LNCaP clone FGC (cell line): ENCODE data around the gene CLCN4.

Source experiments
- DNase-seq: peaks from one replicate; pipeline ENCODE4 v3.0.0-alpha.2; 2011; ENCODE audit warnings: low read depth
- H3K4me3 ChIP-seq: 2 replicates; pipeline ENCODE4 v1.5.1; 2011; ENCODE audit warnings: mild to moderate bottlenecking, low read depth, low read length, control low read depth
- TF ChIP-seq, protein P1 (sequence below): IDR thresholded peaks from 2 replicates; pipeline ENCODE4 v1.5.1; 2012; ENCODE audit warnings: mild to moderate bottlenecking; ENCODE audit not compliant: control insufficient read depth, insufficient read depth; ENCODE audit errors: extremely low read depth

The CLCN4 gene

DNA sequence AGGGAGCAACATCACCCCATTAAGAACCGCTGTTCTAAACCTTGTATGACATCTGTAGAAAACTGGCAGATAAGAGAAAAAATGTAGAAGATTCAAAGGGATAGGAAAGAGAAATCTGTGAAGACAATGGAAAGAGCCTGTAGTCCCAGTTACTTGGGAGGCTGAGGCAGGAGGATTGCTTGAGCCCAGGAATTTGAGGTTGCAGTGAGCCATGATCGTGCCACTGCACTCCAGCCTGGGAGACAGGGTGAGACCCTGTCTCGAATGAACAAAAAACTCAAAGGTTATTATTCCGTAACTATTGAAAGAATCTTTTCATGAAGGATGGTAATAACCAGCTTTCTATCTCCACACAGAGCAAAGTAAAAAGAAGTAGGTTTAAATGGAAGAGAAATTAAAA, 1.6 kb upstream of the CLCN4 start:
- H3K4me3 ChIP-seq, result no peak overlapping the region
- DNase-seq, result no peak
- TF ChIP-seq, protein P1, sequence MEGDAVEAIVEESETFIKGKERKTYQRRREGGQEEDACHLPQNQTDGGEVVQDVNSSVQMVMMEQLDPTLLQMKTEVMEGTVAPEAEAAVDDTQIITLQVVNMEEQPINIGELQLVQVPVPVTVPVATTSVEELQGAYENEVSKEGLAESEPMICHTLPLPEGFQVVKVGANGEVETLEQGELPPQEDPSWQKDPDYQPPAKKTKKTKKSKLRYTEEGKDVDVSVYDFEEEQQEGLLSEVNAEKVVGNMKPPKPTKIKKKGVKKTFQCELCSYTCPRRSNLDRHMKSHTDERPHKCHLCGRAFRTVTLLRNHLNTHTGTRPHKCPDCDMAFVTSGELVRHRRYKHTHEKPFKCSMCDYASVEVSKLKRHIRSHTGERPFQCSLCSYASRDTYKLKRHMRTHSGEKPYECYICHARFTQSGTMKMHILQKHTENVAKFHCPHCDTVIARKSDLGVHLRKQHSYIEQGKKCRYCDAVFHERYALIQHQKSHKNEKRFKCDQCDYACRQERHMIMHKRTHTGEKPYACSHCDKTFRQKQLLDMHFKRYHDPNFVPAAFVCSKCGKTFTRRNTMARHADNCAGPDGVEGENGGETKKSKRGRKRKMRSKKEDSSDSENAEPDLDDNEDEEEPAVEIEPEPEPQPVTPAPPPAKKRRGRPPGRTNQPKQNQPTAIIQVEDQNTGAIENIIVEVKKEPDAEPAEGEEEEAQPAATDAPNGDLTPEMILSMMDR, result no peak

- no peak for DNase-seq
- peak overlapping the region; percentile 50 for H3K4me3 ChIP-seq
- TF ChIP-seq, protein P1, result no peak
Measured at GRCh38 chrX:10157032-10157341, 212 bp downstream of the CLCN4 start.

DNA sequence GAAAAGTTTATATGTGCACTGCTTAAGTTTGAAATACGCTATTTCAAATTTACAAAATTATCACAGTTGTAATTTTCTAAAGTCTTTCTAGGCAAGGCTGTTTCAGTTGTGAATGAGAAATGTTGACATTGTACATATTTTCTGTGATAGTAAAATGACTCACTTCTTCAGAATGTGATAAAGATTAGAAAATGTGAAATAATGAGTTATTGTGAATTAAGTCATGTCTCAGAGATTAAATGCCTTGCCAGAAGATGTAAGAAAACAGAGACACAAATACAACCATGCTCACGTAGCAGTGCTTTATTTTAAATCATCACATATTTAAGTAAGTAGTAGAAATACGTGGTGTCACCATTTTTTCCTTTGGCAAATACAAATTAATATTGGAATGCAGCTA, 768 bp downstream of the CLCN4 start:
- DNase-seq, result no peak
- TF ChIP-seq, protein P1, result no peak
- H3K4me3 ChIP-seq, result peak overlapping the region; percentile 50

- no peak overlapping the region for H3K4me3 ChIP-seq
- no peak for DNase-seq
- TF ChIP-seq, protein P1, result no peak
Measured at GRCh38 chrX:10158279-10159144, 1.7 kb downstream of the CLCN4 start.

DNA sequence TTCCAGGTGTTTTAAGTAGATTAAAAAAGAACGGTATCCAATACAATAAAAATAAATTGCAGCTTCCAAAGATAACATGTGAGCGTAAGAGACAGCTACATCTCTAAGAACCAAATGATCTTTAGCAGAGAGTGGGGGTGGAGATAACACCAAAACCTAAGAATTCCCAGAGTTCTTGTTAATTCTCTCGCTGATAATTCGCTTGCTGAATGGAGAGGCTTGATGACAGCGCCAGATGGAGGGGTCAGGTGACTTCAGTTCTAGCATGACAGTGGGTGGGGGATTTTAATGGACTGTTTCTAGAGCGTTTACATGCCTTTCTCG, 2.3 kb downstream of the CLCN4 start:
- no peak overlapping the region for H3K4me3 ChIP-seq
- no peak for DNase-seq
- TF ChIP-seq, protein P1, result no peak

- TF ChIP-seq, protein P1, result no peak
- DNase-seq, result no peak
- no peak overlapping the region for H3K4me3 ChIP-seq
Measured at GRCh38 chrX:10160211-10160610, 3.4 kb downstream of the CLCN4 start.

GRCh38 chrX:10163031-10163430, 6.3 kb downstream of the CLCN4 start:
- TF ChIP-seq, protein P1, result no peak
- no peak for DNase-seq

More at GRCh38 chrX:10163031-10163430, 6.3 kb downstream of the CLCN4 start:
- H3K4me3 ChIP-seq, result no peak overlapping the region
